Lower leg skin (tissue), 3 donors: Measurements from ENCODE around the gene TNPO3.

Experiments used
- POLR2A ChIP-seq, 2 donors: fragments of 450-650 bp; IDR thresholded peaks; one replicate each; pipeline ENCODE4 v1.6.1; 2016 to 2017; ENCODE audit warnings: antibody characterized with exemption in 2 of 2, mild to moderate bottlenecking in 1 of 2, moderate library complexity in 1 of 2
- TF ChIP-seq, protein P1 (sequence below), 3 donors: fragments of 450-650 bp; IDR thresholded peaks; one replicate each; pipeline ENCODE4 v1.5.1; 2016; ENCODE audit warnings: antibody characterized with exemption in 3 of 3, mild to moderate bottlenecking in 3 of 3, moderate library complexity in 2 of 3

DNA sequence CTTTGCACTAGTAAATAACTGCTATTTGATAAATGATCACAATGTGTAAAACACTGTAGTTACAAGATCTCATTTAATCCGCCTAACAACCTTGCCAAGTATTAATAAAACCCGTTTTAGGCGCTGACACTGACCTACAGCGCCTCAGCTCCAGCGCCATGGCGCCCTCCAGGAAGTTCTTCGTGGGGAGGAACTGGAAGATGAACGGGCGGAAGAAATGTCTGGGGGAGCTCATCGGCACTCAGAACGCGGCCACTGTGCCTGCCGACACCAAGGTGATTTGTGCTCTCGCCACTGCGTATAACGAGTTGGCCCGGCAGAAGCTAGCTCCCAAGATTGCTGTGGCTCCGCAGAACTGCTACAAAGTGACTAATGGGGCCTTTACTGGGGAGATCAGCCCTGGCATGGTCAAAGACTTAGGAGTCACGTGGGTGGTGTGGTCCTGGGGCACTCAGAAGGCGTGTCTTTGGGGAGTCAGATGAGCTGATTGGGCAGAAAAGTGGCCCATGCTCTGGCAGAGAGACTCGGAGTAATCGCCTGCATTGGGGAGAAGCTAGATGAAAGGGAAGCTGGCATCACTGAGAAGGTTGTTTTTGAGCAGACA lies 1.1 kb upstream of the TNPO3 start:
- TF ChIP-seq POLR2A (IDR thresholded peaks at IDR 0.05) = no peak
- TF ChIP-seq, protein P1, sequence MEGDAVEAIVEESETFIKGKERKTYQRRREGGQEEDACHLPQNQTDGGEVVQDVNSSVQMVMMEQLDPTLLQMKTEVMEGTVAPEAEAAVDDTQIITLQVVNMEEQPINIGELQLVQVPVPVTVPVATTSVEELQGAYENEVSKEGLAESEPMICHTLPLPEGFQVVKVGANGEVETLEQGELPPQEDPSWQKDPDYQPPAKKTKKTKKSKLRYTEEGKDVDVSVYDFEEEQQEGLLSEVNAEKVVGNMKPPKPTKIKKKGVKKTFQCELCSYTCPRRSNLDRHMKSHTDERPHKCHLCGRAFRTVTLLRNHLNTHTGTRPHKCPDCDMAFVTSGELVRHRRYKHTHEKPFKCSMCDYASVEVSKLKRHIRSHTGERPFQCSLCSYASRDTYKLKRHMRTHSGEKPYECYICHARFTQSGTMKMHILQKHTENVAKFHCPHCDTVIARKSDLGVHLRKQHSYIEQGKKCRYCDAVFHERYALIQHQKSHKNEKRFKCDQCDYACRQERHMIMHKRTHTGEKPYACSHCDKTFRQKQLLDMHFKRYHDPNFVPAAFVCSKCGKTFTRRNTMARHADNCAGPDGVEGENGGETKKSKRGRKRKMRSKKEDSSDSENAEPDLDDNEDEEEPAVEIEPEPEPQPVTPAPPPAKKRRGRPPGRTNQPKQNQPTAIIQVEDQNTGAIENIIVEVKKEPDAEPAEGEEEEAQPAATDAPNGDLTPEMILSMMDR (IDR thresholded peaks at IDR 0.05) = no peak
